Peyer's patch (tissue), 4 donors: ENCODE measurements around the gene CPNE2. TPM values are rescaled to one million over a fixed set of nuclear protein-coding genes. Genes with fewer than 3 reads are reported as not detected.
A peak's percentile ranks its signal among the peaks of the same experiment; 100 is the strongest.

Source experiments
- DNase-seq, 3 donors: peaks; one replicate each; pipeline ENCODE4 v3.0.0-alpha.2; 2017 to 2019
- H3K27ac ChIP-seq, 4 donors: fragments of 200-600 bp; sonication (generic); one replicate each; pipeline ENCODE4 v1.5.1; 2016 to 2019
- H3K27me3 ChIP-seq, 2 donors: fragments of 200-600 bp; sonication (generic); one replicate each; pipeline ENCODE4 v1.5.1; 2019
- H3K36me3 ChIP-seq, 3 donors: fragments of 200-600 bp; sonication (generic); one replicate each; pipeline ENCODE4 v1.5.1; 2016 to 2019
- H3K4me1 ChIP-seq, 4 donors: fragments of 200-600 bp; sonication (generic); one replicate each; pipeline ENCODE4 v1.5.1; 2016 to 2019
- H3K4me3 ChIP-seq, 4 donors: fragments of 200-600 bp; sonication (generic); 1 replicate in 3 of 4; 2 replicates in 1 of 4; pipeline ENCODE4 v1.5.1; 2016 to 2019; ENCODE audit warnings: mild to moderate bottlenecking in 1 of 4
- H3K9me3 ChIP-seq, 4 donors: fragments of 200-600 bp; sonication (generic); one replicate each; pipeline ENCODE4 v1.5.1; 2016 to 2019; ENCODE audit warnings: mild to moderate bottlenecking in 1 of 4
- POLR2A ChIP-seq, 2 donors: fragments of 450-650 bp; IDR thresholded peaks; one replicate each; pipeline ENCODE4 v1.5.1; 2017; ENCODE audit warnings: antibody characterized with exemption in 2 of 2, mild to moderate bottlenecking in 2 of 2, moderate library complexity in 2 of 2
- total RNA-seq, 4 donors: library from RNA; depleted of rRNA; stranded (reverse); fragments of >200 nt; gene quantifications; one replicate each; pipeline ENCODE4 v1.1.0, GENCODE V29; 2016
- TF ChIP-seq, protein P1 (sequence below), 6 experiments: fragments of 450-650 bp in 4 of 6; fragments of 200-600 bp in 2 of 6; sonication (generic) in 1 of 6; IDR thresholded peaks; one replicate each; pipeline ENCODE4 v1.5.1; 2017 to 2019; ENCODE audit warnings: antibody characterized with exemption in 6 of 6, mild to moderate bottlenecking in 3 of 6, moderate library complexity in 1 of 6

Gene CPNE2
- total RNA-seq, 4 donors from 2014 or later, result 26.4 to 73.9 (median 64.8) TPM

DNA sequence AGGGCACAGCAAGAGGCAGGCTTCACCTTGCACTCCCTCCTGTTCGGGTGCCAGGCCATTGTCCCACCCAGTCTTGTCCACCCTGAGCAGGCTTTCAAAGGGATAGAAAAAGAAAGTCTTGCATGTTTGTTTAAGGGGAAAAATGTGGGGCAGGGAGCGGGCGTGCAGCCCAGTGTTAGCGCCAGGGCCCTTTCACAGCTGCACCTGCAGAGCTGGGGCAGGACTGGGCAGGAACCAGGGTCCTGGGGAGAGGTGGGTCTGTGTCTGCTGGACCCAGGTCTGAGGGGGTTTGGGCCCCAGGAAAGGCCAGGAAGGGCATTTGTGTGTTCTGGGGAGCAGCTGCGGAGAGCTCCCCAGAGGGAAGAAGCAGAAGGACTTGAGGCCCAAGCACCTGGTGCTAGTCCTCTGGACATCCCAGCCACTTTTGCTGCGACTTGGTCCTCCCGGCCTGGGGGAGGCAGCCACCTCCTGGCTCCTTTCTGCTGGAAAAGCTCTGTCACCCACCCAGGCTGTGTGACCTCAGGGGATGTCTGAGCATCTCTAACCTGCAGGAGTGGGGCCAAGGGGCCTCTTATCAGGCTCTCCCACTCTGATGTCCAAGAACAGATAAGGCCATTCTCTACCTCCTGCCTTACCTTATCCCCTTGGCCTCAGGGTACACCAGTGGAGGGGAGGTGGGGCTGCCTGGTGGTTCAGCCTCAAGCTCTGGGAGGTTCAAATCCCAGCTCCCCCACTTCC, 48.7 kb downstream of the CPNE2 start:
- no peak for TF ChIP-seq POLR2A (IDR thresholded peaks at IDR 0.05)
- TF ChIP-seq, protein P1, sequence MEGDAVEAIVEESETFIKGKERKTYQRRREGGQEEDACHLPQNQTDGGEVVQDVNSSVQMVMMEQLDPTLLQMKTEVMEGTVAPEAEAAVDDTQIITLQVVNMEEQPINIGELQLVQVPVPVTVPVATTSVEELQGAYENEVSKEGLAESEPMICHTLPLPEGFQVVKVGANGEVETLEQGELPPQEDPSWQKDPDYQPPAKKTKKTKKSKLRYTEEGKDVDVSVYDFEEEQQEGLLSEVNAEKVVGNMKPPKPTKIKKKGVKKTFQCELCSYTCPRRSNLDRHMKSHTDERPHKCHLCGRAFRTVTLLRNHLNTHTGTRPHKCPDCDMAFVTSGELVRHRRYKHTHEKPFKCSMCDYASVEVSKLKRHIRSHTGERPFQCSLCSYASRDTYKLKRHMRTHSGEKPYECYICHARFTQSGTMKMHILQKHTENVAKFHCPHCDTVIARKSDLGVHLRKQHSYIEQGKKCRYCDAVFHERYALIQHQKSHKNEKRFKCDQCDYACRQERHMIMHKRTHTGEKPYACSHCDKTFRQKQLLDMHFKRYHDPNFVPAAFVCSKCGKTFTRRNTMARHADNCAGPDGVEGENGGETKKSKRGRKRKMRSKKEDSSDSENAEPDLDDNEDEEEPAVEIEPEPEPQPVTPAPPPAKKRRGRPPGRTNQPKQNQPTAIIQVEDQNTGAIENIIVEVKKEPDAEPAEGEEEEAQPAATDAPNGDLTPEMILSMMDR (IDR thresholded peaks at IDR 0.05), result no peak
- peaks cover 0 to 20% (median 0%) of the 10 kb centered on the region in 3 donors for H3K36me3 ChIP-seq
- no peak overlapping the region for H3K4me3 ChIP-seq
- H3K27me3 ChIP-seq, result no peaks in the 10 kb centered on the region
- H3K9me3 ChIP-seq, result no peaks in the 10 kb centered on the region
- peaks cover 0 to 25% (median 11%) of the 10 kb centered on the region in 4 donors for H3K4me1 ChIP-seq
- DNase-seq, result peak in 1 of 3 donors; percentile 37
- peak overlapping the region in 1 of 4 donors; percentile 17 for H3K27ac ChIP-seq

DNA sequence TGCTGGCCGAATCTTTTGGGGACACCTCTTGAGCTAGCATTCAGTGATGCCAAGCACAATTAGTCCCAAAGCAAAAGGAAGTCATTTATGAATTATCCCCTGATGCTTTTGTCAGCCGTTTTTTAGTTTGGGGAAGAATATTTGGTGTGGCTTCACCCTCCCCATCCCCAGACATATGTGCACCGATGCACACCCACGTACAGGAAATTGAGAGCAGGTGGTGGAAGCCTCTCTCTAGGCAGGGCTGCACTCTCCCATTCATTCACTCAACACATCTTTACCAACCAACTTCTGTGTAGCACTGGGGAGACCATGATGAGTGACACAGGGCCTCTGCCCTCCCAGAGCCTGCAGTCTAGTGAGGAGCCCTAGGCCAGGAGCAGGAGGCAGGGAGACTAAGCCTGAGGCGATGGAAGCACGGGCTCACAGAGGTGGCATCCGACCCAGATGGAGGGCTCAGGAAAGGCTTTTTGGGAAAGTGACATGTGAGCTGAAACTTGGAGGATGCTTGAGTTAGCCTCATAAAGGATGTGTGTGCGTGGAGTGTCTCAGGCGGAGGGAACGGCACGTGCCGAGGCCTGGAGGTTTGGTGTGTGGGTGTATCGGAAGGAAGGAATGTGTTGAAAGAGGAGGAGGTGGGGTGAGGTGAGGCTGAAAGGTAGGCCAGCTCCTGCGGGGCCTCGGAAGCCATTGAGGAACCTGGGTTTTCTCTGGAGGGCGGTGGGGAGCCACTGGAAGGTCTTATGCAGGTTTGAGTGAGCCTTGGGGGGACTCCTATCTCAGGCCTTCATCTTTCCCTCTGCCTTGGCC, 49.6 kb downstream of the CPNE2 start:
- Histone ChIP-seq H3K36me3 (peaks cover 0 to 22% (median 0%) of the 10 kb centered on the region in 3 donors), H3K27ac (peak overlapping the region in 1 of 4 donors; percentile 17), H3K4me1 (peaks cover 0 to 25% (median 11%) of the 10 kb centered on the region in 4 donors), H3K9me3 (no peaks in the 10 kb centered on the region), H3K27me3 (no peaks in the 10 kb centered on the region), H3K4me3 (no peak overlapping the region)
- DNase-seq, result peak in 2 of 3 donors; percentile 41 to 47
- TF ChIP-seq POLR2A (IDR thresholded peaks at IDR 0.05), result no peak
- TF ChIP-seq, protein P1 (IDR thresholded peaks at IDR 0.05), result no peak

DNA sequence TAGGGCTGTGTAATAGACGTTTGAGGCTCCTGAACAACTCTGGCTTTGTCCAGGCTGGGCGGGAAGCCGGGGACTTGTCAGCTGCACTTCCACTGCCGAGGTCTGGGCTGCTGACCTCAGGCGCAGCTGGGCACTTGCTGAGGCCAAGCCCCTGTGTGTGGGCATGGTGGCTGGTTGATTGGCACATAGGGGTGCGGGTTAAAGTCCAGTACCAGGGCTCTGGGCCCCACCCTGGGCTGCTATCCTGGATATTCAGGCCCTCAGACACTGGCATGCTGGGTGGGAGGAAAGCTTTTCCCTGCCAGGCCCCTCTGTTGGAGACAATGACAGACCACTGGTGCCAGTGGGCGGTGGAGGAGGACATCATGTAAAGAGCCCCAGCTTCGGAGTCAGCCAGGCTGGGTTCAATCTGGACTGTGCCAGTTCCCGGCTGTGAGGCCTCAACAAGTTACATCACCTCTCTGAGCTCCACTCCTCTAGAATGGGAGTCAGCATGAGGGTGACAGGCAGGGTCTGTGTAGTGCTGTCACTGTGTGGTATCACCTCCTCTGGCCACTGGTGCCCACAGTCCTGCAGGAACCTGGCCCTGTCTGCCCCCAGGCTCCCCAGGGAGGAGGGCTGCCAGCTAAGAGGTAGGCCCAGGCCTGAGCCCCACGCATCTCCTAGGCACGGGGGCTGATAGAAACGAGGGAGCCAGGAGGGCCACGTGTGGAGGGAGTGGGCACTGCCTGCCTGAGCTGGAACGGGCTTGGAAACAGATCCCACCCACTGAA, 51.0 kb downstream of the CPNE2 start:
- TF ChIP-seq, protein P1 (IDR thresholded peaks at IDR 0.05), result no peak
- TF ChIP-seq POLR2A (IDR thresholded peaks at IDR 0.05), result no peak
- DNase-seq, result peak in 2 of 3 donors; percentile 68 to 73

DNA sequence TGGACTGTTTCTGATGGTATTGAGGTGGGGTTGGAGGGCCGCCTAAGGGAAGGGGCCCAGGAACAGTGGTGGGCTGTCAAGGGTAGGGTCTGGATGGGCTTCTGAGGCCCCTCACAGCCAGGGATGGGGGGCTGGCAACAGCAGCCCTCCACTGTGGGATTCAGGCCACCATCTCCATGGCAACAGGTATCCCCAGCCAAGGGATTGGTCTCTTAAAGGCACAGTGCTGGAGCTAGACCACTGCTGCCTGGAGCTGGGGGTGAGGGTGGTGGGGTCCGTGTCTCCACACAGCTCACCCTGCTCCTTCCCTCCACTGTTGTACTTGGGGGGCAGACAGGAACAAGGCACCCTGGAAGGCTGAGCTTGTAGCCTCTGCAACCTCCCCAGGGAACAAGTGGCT, 51.6 kb downstream of the CPNE2 start:
- Histone ChIP-seq H3K4me1 (peaks cover 0 to 25% (median 11%) of the 10 kb centered on the region in 4 donors), H3K27ac (peak overlapping the region in 1 of 4 donors; percentile 3), H3K9me3 (no peaks in the 10 kb centered on the region), H3K4me3 (no peak overlapping the region), H3K27me3 (no peaks in the 10 kb centered on the region), H3K36me3 (peaks cover 0 to 21% (median 0%) of the 10 kb centered on the region in 3 donors)
- no peak for DNase-seq
- TF ChIP-seq, protein P1 (IDR thresholded peaks at IDR 0.05), result no peak
- no peak for TF ChIP-seq POLR2A (IDR thresholded peaks at IDR 0.05)

More for the DNA sequence above, 51.0 kb downstream of the CPNE2 start:
- no peaks in the 10 kb centered on the region for H3K27me3 ChIP-seq
- peak overlapping the region in 1 of 4 donors; percentile 22 for H3K27ac ChIP-seq
- peaks cover 0 to 25% (median 11%) of the 10 kb centered on the region in 4 donors for H3K4me1 ChIP-seq
- no peak overlapping the region for H3K4me3 ChIP-seq
- H3K36me3 ChIP-seq, result peaks cover 0 to 23% (median 0%) of the 10 kb centered on the region in 3 donors
- H3K9me3 ChIP-seq, result no peaks in the 10 kb centered on the region
